Esophagus squamous epithelium (tissue), 5 donors: ENCODE data around the gene NHS. TPM values are rescaled to one million over a fixed set of nuclear protein-coding genes. Genes with fewer than 3 reads are reported as not detected.

Source experiments
- DNase-seq: peaks from one replicate; lab custom pipeline; 2025; lab: John Stamatoyannopoulos, UW
- H3K27ac ChIP-seq, 4 donors: fragments of 200-600 bp; sonication (generic); one replicate each; pipeline ENCODE4 v1.5.1; 2016 to 2019; ENCODE audit warnings: mild to moderate bottlenecking in 1 of 4
- H3K27me3 ChIP-seq, 4 donors: fragments of 200-600 bp; sonication (generic); 1 replicate in 3 of 4; 2 replicates in 1 of 4; pipeline versions ENCODE4 v1.5.1 to v1.6.0; 2017 to 2021; ENCODE audit warnings: antibody characterized with exemption in 1 of 4
- H3K36me3 ChIP-seq, 3 donors: fragments of 200-600 bp; sonication (generic); one replicate each; pipeline ENCODE4 v1.5.1; 2016 to 2019
- H3K4me1 ChIP-seq, 3 donors: fragments of 200-600 bp; sonication (generic); one replicate each; pipeline ENCODE4 v1.5.1; 2017 to 2019
- H3K4me3 ChIP-seq, 4 donors: fragments of 200-600 bp; sonication (generic); 1 replicate in 3 of 4; 2 replicates in 1 of 4; pipeline ENCODE4 v1.5.1; 2016 to 2019; ENCODE audit warnings: mild to moderate bottlenecking in 2 of 4, moderate library complexity in 1 of 4
- H3K9me3 ChIP-seq, 3 donors: fragments of 200-600 bp; sonication (generic); one replicate each; pipeline ENCODE4 v1.5.1; 2016 to 2019
- POLR2A ChIP-seq, 4 donors: fragments of 450-650 bp; IDR thresholded peaks; one replicate each; pipeline ENCODE4 v1.6.1; 2017; ENCODE audit warnings: antibody characterized with exemption in 4 of 4, mild to moderate bottlenecking in 4 of 4, moderate library complexity in 3 of 4
- WGBS, 2 donors: methylation state at CpG; one replicate each; pipeline ENCODE4 v1.1.5; 2018; 5-methylcytosine and 5-hydroxymethylcytosine counted together
- intact Hi-C: fragments of 100-400 bp; cut with DNase I; formaldehyde crosslinking; loops from one replicate; pipeline ENCODE4 v1.15.0; 2022
- total RNA-seq, 4 donors: library from RNA; depleted of rRNA; stranded (reverse); fragments of >200 nt; gene quantifications; one replicate each; pipeline ENCODE4 v1.1.0, GENCODE V29; 2016
- TF ChIP-seq, protein P1 (sequence below), 6 experiments: fragments of 450-650 bp in 4 of 6; fragments of 200-600 bp in 2 of 6; sonication (generic) in 2 of 6; IDR thresholded peaks; one replicate each; pipeline ENCODE4 v1.5.1; 2016 to 2019; ENCODE audit warnings: antibody characterized with exemption in 6 of 6, mild to moderate bottlenecking in 4 of 6, moderate library complexity in 4 of 6
- donor health status: DM: yes; HTN: yes; CAD: no.

Gene NHS
- total RNA-seq, 4 donors from 2014 or later, result 1.2 to 3.4 (median 2.6) TPM

DNA sequence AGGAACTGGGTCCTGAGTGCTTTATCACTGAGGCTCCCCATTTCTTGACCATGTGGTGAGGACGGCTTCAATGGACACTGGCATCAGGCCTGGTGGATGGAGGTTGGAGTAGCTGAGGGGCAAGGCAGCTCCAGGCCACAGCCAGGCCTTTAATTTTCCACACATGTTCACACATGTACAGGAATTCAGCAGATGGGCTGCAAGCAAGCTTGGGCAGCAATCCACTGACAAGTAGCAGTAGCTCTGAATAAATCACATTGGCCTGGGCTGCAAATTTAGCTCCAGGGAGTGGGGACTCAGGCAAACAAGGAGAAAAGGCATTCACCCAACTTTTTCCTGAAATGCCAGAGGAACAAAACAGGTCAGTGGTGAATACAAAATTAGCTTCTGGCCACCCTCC lies 254.5 kb downstream of the NHS start:
- Histone ChIP-seq H3K27ac (no peak overlapping the region), H3K27me3 (no peaks in the 10 kb centered on the region), H3K36me3 (no peaks in the 10 kb centered on the region), H3K9me3 (no peaks in the 10 kb centered on the region), H3K4me3 (no peak overlapping the region), H3K4me1 (peaks cover 0 to 25% (median 8%) of the 10 kb centered on the region in 3 donors)
- no peak for DNase-seq
- TF ChIP-seq, protein P1, sequence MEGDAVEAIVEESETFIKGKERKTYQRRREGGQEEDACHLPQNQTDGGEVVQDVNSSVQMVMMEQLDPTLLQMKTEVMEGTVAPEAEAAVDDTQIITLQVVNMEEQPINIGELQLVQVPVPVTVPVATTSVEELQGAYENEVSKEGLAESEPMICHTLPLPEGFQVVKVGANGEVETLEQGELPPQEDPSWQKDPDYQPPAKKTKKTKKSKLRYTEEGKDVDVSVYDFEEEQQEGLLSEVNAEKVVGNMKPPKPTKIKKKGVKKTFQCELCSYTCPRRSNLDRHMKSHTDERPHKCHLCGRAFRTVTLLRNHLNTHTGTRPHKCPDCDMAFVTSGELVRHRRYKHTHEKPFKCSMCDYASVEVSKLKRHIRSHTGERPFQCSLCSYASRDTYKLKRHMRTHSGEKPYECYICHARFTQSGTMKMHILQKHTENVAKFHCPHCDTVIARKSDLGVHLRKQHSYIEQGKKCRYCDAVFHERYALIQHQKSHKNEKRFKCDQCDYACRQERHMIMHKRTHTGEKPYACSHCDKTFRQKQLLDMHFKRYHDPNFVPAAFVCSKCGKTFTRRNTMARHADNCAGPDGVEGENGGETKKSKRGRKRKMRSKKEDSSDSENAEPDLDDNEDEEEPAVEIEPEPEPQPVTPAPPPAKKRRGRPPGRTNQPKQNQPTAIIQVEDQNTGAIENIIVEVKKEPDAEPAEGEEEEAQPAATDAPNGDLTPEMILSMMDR (IDR thresholded peaks at IDR 0.05), result no peak
- TF ChIP-seq POLR2A (IDR thresholded peaks at IDR 0.05), result no peak
- intact Hi-C loops, result no loop called here
- WGBS, 2 donors, result no CpG with 5 or more reads among the region's 1 CpG

DNA sequence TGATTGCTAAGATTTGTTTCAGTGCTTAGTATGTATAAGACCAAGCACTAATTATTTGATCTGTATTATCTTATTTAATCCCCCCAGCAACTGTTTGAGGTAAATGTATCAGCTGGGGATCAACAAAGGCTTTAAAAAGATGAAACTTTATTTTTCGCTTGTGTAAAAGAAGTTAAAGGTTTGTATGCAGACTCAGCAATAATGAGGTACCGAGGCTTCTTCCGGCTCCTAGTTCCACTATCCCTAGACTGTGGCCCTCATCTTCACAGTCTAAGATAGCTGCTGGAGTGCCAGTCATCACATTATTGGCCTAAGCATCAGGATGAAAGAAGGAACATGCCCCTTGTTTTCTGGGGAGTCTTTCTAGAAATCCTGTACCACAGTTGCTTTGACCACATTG lies 256.6 kb downstream of the NHS start:
- H3K9me3 ChIP-seq, result no peaks in the 10 kb centered on the region
- no peaks in the 10 kb centered on the region for H3K27me3 ChIP-seq
- H3K27ac ChIP-seq, result no peak overlapping the region
- intact Hi-C loops, result no loop called here
- H3K4me1 ChIP-seq, result peaks cover 0 to 36% (median 8%) of the 10 kb centered on the region in 3 donors
- TF ChIP-seq POLR2A (IDR thresholded peaks at IDR 0.05), result no peak
- TF ChIP-seq, protein P1 (IDR thresholded peaks at IDR 0.05), result no peak
- 93% methylated on average over 3 of the region's 3 CpGs for WGBS, 2 donors
- H3K36me3 ChIP-seq, result no peaks in the 10 kb centered on the region
- H3K4me3 ChIP-seq, result no peak overlapping the region
- DNase-seq, result no peak

DNA sequence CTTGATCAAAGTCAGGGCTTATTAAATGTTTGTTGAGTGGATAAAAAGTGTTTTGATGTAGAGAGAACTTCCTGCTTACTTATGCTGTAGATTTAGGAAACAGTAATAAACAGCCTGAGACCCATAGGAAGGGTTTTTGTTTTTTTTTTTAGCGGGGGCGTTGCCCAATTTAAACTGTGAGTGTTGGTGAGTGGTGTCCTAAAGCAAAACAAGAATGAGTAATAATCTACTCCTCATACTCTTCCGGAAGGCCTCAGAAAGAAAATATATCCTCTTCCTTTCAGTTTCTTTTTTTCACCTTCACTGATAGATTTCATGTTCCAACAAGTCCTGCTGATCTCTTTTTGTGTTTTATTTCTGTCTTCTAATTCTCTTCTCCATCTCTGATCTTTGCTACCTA lies 257.9 kb downstream of the NHS start:
- Histone ChIP-seq H3K27me3 (no peaks in the 10 kb centered on the region), H3K27ac (peak overlapping the region in 1 of 4 donors; percentile 39), H3K4me3 (no peak overlapping the region), H3K9me3 (no peaks in the 10 kb centered on the region), H3K4me1 (peaks cover 0 to 36% (median 8%) of the 10 kb centered on the region in 3 donors), H3K36me3 (no peaks in the 10 kb centered on the region)
- DNase-seq, result no peak
- WGBS, 2 donors, result 14 to 29% methylated on average over 3 of the region's 3 CpGs
- intact Hi-C loops, result no loop called here
- TF ChIP-seq, protein P1 (IDR thresholded peaks at IDR 0.05), result no peak
- TF ChIP-seq POLR2A (IDR thresholded peaks at IDR 0.05), result no peak

DNA sequence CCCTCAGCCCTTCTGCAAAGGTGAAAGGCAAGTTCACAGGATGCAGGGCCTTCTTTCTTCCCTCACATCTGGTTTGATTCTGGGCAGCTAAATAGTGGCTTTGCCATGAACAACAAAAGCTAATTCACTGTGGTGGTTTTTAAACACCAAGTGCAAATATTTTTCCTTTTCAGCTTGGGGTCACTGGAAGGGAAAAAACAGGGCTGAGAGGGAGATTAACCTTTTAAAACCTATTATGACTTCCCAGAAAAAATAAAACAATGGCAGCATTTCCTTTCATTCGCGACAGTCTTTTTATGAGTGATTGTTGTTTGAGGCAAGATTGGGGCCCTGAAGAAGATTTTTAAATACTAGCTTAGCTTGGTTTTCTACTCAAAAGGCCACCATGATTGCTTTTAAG lies 258.5 kb downstream of the NHS start:
- Histone ChIP-seq H3K4me1 (peaks cover 0 to 36% (median 8%) of the 10 kb centered on the region in 3 donors), H3K4me3 (no peak overlapping the region), H3K36me3 (no peaks in the 10 kb centered on the region), H3K27ac (peak overlapping the region in 1 of 4 donors; percentile 39), H3K27me3 (no peaks in the 10 kb centered on the region), H3K9me3 (no peaks in the 10 kb centered on the region)
- no peak for DNase-seq
- intact Hi-C loops, result no loop called here
- TF ChIP-seq, protein P1 (IDR thresholded peaks at IDR 0.05), result no peak
- no peak for TF ChIP-seq POLR2A (IDR thresholded peaks at IDR 0.05)
- WGBS, 2 donors, result 57 to 67% methylated on average over 2 of the region's 2 CpGs

DNA sequence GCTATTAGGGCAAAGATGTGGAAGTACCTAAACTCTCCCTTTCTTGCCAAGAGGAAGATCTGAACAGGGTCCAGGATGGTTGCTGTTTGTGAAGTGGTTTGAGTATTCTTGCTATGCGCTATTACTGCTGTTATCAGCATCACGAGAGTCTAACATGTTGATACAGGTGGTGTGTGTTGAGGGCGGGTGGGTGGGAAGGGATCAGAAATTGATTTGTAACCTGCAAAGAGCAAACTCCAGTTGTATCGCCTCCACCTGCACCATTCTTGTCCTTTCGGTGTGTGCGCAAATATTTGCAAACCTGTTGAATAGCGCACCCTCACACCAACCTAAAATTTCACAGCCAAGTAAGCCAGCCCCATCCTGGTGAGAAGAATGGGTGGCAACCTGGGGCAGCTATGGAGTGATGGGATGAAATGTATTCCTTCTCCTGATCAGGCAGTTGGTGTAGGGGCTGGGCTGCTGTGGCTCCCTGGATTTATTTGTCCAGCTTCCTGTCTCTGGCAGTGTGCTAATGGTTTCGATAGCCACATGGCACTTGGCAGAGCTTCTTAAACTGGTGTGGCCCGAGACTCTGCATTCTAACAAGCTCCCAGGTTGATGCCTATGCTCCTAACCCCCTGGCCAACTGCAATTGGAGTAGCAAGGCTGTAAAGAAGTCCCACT lies 259.7 kb downstream of the NHS start:
- peaks cover 0 to 28% (median 8%) of the 10 kb centered on the region in 3 donors for H3K4me1 ChIP-seq
- H3K36me3 ChIP-seq, result no peaks in the 10 kb centered on the region
- no peak overlapping the region for H3K4me3 ChIP-seq
- WGBS, 2 donors, result 64% methylated on average over 8 of the region's 9 CpGs; no CpG with 5 or more reads in 1 of the 2 donors
- H3K9me3 ChIP-seq, result no peaks in the 10 kb centered on the region
- no peak for DNase-seq
- TF ChIP-seq, protein P1 (IDR thresholded peaks at IDR 0.05), result no peak
- no peak for TF ChIP-seq POLR2A (IDR thresholded peaks at IDR 0.05)
- intact Hi-C loops, result no loop called here
- no peak overlapping the region for H3K27ac ChIP-seq
- H3K27me3 ChIP-seq, result no peaks in the 10 kb centered on the region
